ENCODE data around the gene PPP6R3. TPM values are rescaled to one million over a fixed set of nuclear protein-coding genes. Genes with fewer than 3 reads are reported as not detected.

Gene PPP6R3
- total and polyA plus RNA-seq, 4 experiments from 2014 or later: 22.2 to 147 (median 96.9) TPM

GRCh38 chr11:68416070-68416578, 44.4 kb upstream of the PPP6R3 start:
- Mint-ChIP-seq H3K27me3 (no peaks in the 10 kb centered on the region), H3K4me1 (peaks cover 0 to 6% (median 5%) of the 10 kb centered on the region in 4 donors), H3K9me3 (no peaks in the 10 kb centered on the region), H3K36me3 (no peaks in the 10 kb centered on the region), H3K4me3 (no peak overlapping the region), H3K27ac (peak overlapping the region in 1 of 7 donors; percentile 52)
- H3K27ac ChIP-seq (ENCODE audit: low read depth, low read length): no peak overlapping the region
- CTCF ChIA-PET (ENCODE audit: partially characterized antibody): no interaction called here
- no peaks in the 10 kb centered on the region for H3K4me1 ChIP-seq (ENCODE audit: insufficient read depth, low read length)
- POLR2A ChIA-PET (ENCODE audit: partially characterized antibody): no interaction called here
- H3K27me3 ChIP-seq (ENCODE audit: insufficient read depth, low read length): no peaks in the 10 kb centered on the region
- intact Hi-C loops (cut with micrococcal nuclease): no loop called here
- H3K36me3 ChIP-seq (ENCODE audit: insufficient read depth, low read length): no peaks in the 10 kb centered on the region
- DNase-seq: no peak
- H3K9me3 ChIP-seq (ENCODE audit: control insufficient read depth in 1 of 2, low read length in 2 of 2): no peaks in the 10 kb centered on the region
- H3K4me3 ChIP-seq (ENCODE audit: low read length in 2 of 2): no peak overlapping the region

GRCh38 chr11:68418648-68419047, 41.9 kb upstream of the PPP6R3 start:
- no peaks in the 10 kb centered on the region for H3K36me3 Mint-ChIP-seq
- Histone ChIP-seq H3K36me3 (ENCODE audit: insufficient read depth, low read length) (no peaks in the 10 kb centered on the region), H3K4me1 (ENCODE audit: insufficient read depth, low read length) (no peaks in the 10 kb centered on the region), H3K4me3 (ENCODE audit: low read length in 2 of 2) (no peak overlapping the region), H3K9me3 (ENCODE audit: control insufficient read depth in 1 of 2, low read length in 2 of 2) (no peaks in the 10 kb centered on the region), H3K27ac (ENCODE audit: low read depth, low read length) (no peak overlapping the region), H3K27me3 (ENCODE audit: insufficient read depth, low read length) (no peaks in the 10 kb centered on the region)
- H3K27ac Mint-ChIP-seq: no peak overlapping the region
- CTCF ChIA-PET (ENCODE audit: partially characterized antibody): no interaction called here
- POLR2A ChIA-PET (ENCODE audit: partially characterized antibody): no interaction called here
- no peaks in the 10 kb centered on the region for H3K27me3 Mint-ChIP-seq
- DNase-seq: no peak
- intact Hi-C loops (cut with micrococcal nuclease): no loop called here
- no peaks in the 10 kb centered on the region for H3K9me3 Mint-ChIP-seq
- H3K4me3 Mint-ChIP-seq: no peak overlapping the region
- peaks cover 0 to 6% (median 5%) of the 10 kb centered on the region in 4 donors for H3K4me1 Mint-ChIP-seq

- Mint-ChIP-seq H3K27ac (peak overlapping the region in 1 of 7 donors; percentile 1), H3K27me3 (no peaks in the 10 kb centered on the region), H3K9me3 (no peaks in the 10 kb centered on the region), H3K4me3 (no peak overlapping the region), H3K36me3 (no peaks in the 10 kb centered on the region), H3K4me1 (peaks cover 0 to 6% (median 5%) of the 10 kb centered on the region in 4 donors)
- no peak overlapping the region for H3K4me3 ChIP-seq (ENCODE audit: low read length in 2 of 2)
- no peaks in the 10 kb centered on the region for H3K36me3 ChIP-seq (ENCODE audit: insufficient read depth, low read length)
- no peak overlapping the region for H3K27ac ChIP-seq (ENCODE audit: low read depth, low read length)
- H3K4me1 ChIP-seq (ENCODE audit: insufficient read depth, low read length): no peaks in the 10 kb centered on the region
- intact Hi-C loops (cut with micrococcal nuclease): no loop called here
- POLR2A ChIA-PET (ENCODE audit: partially characterized antibody): no interaction called here
- no peaks in the 10 kb centered on the region for H3K9me3 ChIP-seq (ENCODE audit: control insufficient read depth in 1 of 2, low read length in 2 of 2)
- CTCF ChIA-PET (ENCODE audit: partially characterized antibody): no interaction called here
- DNase-seq: no peak
- H3K27me3 ChIP-seq (ENCODE audit: insufficient read depth, low read length): no peaks in the 10 kb centered on the region
Measured at GRCh38 chr11:68420171-68420570, 40.4 kb upstream of the PPP6R3 start.

GRCh38 chr11:68423481-68423880, 37.1 kb upstream of the PPP6R3 start:
- no peaks in the 10 kb centered on the region for H3K36me3 Mint-ChIP-seq
- intact Hi-C loops (cut with micrococcal nuclease): no loop called here
- CTCF ChIA-PET (ENCODE audit: partially characterized antibody): no interaction called here
- Histone ChIP-seq H3K27me3 (ENCODE audit: insufficient read depth, low read length) (no peaks in the 10 kb centered on the region), H3K9me3 (ENCODE audit: control insufficient read depth in 1 of 2, low read length in 2 of 2) (no peaks in the 10 kb centered on the region), H3K27ac (ENCODE audit: low read depth, low read length) (no peak overlapping the region), H3K4me1 (ENCODE audit: insufficient read depth, low read length) (no peaks in the 10 kb centered on the region), H3K36me3 (ENCODE audit: insufficient read depth, low read length) (no peaks in the 10 kb centered on the region), H3K4me3 (ENCODE audit: low read length in 2 of 2) (no peak overlapping the region)
- DNase-seq: no peak
- no peak overlapping the region for H3K27ac Mint-ChIP-seq
- no peaks in the 10 kb centered on the region for H3K4me1 Mint-ChIP-seq
- no peaks in the 10 kb centered on the region for H3K27me3 Mint-ChIP-seq
- no peak overlapping the region for H3K4me3 Mint-ChIP-seq
- POLR2A ChIA-PET (ENCODE audit: partially characterized antibody): no interaction called here
- H3K9me3 Mint-ChIP-seq: peaks cover 0 to under 1% (median 0%) of the 10 kb centered on the region in 8 donors

GRCh38 chr11:68424101-68424632, 36.4 kb upstream of the PPP6R3 start:
- Mint-ChIP-seq H3K4me1 (no peaks in the 10 kb centered on the region), H3K27me3 (no peaks in the 10 kb centered on the region), H3K4me3 (no peak overlapping the region), H3K36me3 (no peaks in the 10 kb centered on the region), H3K9me3 (peaks cover 0 to 4% (median 2%) of the 10 kb centered on the region in 8 donors), H3K27ac (no peak overlapping the region)
- no peak for DNase-seq
- intact Hi-C loops (cut with micrococcal nuclease): no loop called here
- CTCF ChIA-PET (ENCODE audit: partially characterized antibody): no interaction called here
- POLR2A ChIA-PET (ENCODE audit: partially characterized antibody): no interaction called here
- Histone ChIP-seq H3K9me3 (ENCODE audit: control insufficient read depth in 1 of 2, low read length in 2 of 2) (no peaks in the 10 kb centered on the region), H3K27me3 (ENCODE audit: insufficient read depth, low read length) (no peaks in the 10 kb centered on the region), H3K36me3 (ENCODE audit: insufficient read depth, low read length) (no peaks in the 10 kb centered on the region), H3K27ac (ENCODE audit: low read depth, low read length) (no peak overlapping the region), H3K4me1 (ENCODE audit: insufficient read depth, low read length) (no peaks in the 10 kb centered on the region), H3K4me3 (ENCODE audit: low read length in 2 of 2) (no peak overlapping the region)

- ChIA-PET CTCF (ENCODE audit: partially characterized antibody) (no interaction called here), POLR2A (ENCODE audit: partially characterized antibody) (no interaction called here)
- no peaks in the 10 kb centered on the region for H3K27me3 ChIP-seq (ENCODE audit: insufficient read depth, low read length)
- H3K9me3 Mint-ChIP-seq: peaks cover 0 to 14% (median 9%) of the 10 kb centered on the region in 8 donors
- H3K4me1 Mint-ChIP-seq: no peaks in the 10 kb centered on the region
- H3K27ac ChIP-seq (ENCODE audit: low read depth, low read length): no peak overlapping the region
- no peak for DNase-seq
- no peak overlapping the region for H3K27ac Mint-ChIP-seq
- H3K4me1 ChIP-seq (ENCODE audit: insufficient read depth, low read length): no peaks in the 10 kb centered on the region
- H3K4me3 ChIP-seq (ENCODE audit: low read length in 2 of 2): no peak overlapping the region
- no peak overlapping the region for H3K4me3 Mint-ChIP-seq
- peaks cover 3 to 4% of the 10 kb centered on the region in 2 donors for H3K36me3 Mint-ChIP-seq
- intact Hi-C loops (cut with micrococcal nuclease): no loop called here
- H3K9me3 ChIP-seq (ENCODE audit: control insufficient read depth in 1 of 2, low read length in 2 of 2): no peaks in the 10 kb centered on the region
- no peaks in the 10 kb centered on the region for H3K36me3 ChIP-seq (ENCODE audit: insufficient read depth, low read length)
- H3K27me3 Mint-ChIP-seq: no peaks in the 10 kb centered on the region
Measured at GRCh38 chr11:68424981-68425865, 35.3 kb upstream of the PPP6R3 start.

GRCh38 chr11:68425866-68426380, 34.6 kb upstream of the PPP6R3 start:
- intact Hi-C loops (cut with micrococcal nuclease): no loop called here
- no peaks in the 10 kb centered on the region for H3K9me3 ChIP-seq (ENCODE audit: control insufficient read depth in 1 of 2, low read length in 2 of 2)
- no peaks in the 10 kb centered on the region for H3K27me3 Mint-ChIP-seq
- no peak overlapping the region for H3K4me3 ChIP-seq (ENCODE audit: low read length in 2 of 2)
- H3K27me3 ChIP-seq (ENCODE audit: insufficient read depth, low read length): no peaks in the 10 kb centered on the region
- POLR2A ChIA-PET (ENCODE audit: partially characterized antibody): no interaction called here
- H3K4me1 ChIP-seq (ENCODE audit: insufficient read depth, low read length): no peaks in the 10 kb centered on the region
- DNase-seq: no peak
- no peak overlapping the region for H3K27ac Mint-ChIP-seq
- H3K36me3 ChIP-seq (ENCODE audit: insufficient read depth, low read length): no peaks in the 10 kb centered on the region
- H3K36me3 Mint-ChIP-seq: peaks cover 4 to 11% of the 10 kb centered on the region in 2 donors
- no peaks in the 10 kb centered on the region for H3K4me1 Mint-ChIP-seq
- no peak overlapping the region for H3K27ac ChIP-seq (ENCODE audit: low read depth, low read length)
- H3K9me3 Mint-ChIP-seq: peaks cover 4 to 20% (median 15%) of the 10 kb centered on the region in 8 donors
- CTCF ChIA-PET (ENCODE audit: partially characterized antibody): no interaction called here
- H3K4me3 Mint-ChIP-seq: no peak overlapping the region

Measured in CD4-positive, alpha-beta memory T cell (primary cell).